Left lobe of liver (tissue), 2 donors: ENCODE results near the gene DNHD1. TPM values are rescaled to one million over a fixed set of nuclear protein-coding genes. Genes with fewer than 3 reads are reported as not detected.

ENCODE experiments used
- ATAC-seq: fragments of 200-7000 bp; cut with Tn5 transposase; one replicate; pipeline ENCODE4 v1.9.1; 2020; ENCODE audit warnings: mild to moderate bottlenecking, moderate library complexity
- DNase-seq: peaks from one replicate; pipeline ENCODE4 v3.0.0-alpha.2; 2020; ENCODE audit warnings: low spot score
- total RNA-seq: library from RNA; stranded (reverse); gene quantifications from one replicate; pipeline ENCODE4 v1.2.1, GENCODE V29; 2021
- donor health status: DM: no; HTN: no; CAD: no; lungs with moderate emphysema.
- donor health status: DM: no; HTN: yes; CAD: no.

Gene DNHD1
- 10.1 TPM for total RNA-seq

GRCh38 chr11:6497069-6497839, at the start of gene DNHD1:
DNHD1 (plus strand) TSS chr11:6497280; CDS start chr11:6498216, 936 bp downstream.
- no peak for ATAC-seq

GRCh38 chr11:6448574-6448973, 48.5 kb upstream of the DNHD1 start:
- no peak for ATAC-seq
- DNase-seq = no peak

More at GRCh38 chr11:6497069-6497839, at the start of gene DNHD1:
- no peak for DNase-seq

DNA sequence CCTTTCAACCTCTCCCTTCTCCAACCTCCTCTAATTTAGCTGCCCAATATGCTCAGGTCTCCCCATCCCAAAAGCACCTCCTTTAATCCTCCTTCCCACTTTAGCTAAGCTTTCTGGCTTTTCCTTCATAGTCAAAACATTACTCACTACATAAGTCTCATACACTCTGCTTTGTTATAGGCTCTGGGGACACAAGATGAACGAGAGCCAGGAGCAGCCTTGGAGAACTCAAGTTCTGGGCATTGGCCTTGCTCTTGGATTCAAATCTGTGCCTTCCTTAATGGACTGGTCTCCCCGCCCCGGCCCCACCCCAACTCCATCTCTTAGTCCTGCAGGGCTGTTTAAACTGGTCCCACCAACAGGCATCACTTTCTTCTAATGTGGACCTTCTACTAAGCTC, 44.9 kb upstream of the DNHD1 start:
- ATAC-seq = no peak

DNA sequence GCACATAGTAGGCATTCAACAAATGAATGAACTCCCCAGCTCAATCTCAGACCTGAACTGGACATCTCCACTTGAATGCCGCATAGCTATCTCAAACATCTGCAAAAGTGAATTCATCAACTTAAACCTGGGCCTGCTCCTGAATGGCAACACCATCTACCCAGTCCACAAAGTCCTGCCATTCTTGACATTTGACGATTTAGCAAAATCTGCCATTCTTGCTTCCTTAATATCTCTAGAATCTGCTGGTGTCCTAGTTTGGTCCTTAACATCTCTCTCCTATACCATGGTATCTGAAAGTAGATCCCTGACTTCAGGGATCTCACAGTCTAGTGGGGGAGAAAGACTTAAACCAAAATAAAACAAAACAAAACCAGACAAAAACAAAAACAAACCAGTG, 43.9 kb upstream of the DNHD1 start:
- ATAC-seq (no peak), DNase-seq (no peak)

More for the DNA sequence above, 44.9 kb upstream of the DNHD1 start:
- no peak for DNase-seq

DNA sequence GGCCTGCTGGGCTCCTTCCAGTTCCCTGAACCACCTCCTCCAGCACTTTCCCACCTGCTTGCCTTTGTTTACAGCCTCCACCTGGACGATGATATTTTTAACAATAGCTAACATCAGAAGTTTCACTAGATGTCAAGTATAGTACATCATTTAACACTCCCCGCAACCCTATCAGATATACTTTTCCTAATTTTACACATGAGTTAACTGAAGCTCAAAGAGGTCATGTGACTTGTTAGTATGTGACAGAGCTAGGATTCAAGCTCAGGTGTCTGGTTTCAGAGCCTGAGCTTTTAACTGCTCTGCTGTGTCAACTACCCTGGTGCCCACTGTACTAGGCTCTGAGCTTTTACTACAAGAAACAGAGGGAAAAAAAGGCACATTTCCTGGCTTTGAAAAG, 42.0 kb upstream of the DNHD1 start:
- ATAC-seq = no peak

GRCh38 chr11:6456361-6457073, 40.6 kb upstream of the DNHD1 start:
- no peak for ATAC-seq
- no peak for DNase-seq

More for the DNA sequence above, 42.0 kb upstream of the DNHD1 start:
- DNase-seq = no peak

- ATAC-seq (no peak), DNase-seq (no peak)
These were observed 39.3 kb upstream of the DNHD1 start for GRCh38 chr11:6457581-6458320.

- ATAC-seq (no peak), DNase-seq (no peak)
These were observed 38.6 kb upstream of the DNHD1 start for GRCh38 chr11:6458352-6459098.

GRCh38 chr11:6459099-6459450, 38.0 kb upstream of the DNHD1 start:
- no peak for DNase-seq
- ATAC-seq = no peak

- peak; percentile 56 for ATAC-seq
- DNase-seq = peak; percentile 76
These were observed 28.2 kb upstream of the DNHD1 start for GRCh38 chr11:6468712-6469495.

DNA sequence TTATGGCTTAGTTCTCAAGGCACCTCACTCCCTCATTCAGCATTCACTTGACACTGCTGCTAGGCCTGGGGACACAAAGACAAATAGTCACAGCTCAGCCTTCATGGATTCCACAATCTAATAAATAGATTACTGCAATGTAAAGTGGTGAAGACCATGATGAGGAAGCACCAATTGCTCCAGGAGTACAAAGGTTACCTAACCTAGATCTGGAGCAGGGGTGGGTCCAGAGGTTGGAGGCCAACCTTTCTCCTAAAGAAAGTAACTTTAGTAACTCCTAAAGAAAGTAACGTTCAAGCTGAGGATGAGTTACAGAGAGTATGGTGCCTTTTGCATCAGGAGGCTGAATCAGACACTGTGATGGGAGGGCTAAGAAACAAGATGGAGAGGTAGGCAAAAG, 27.5 kb upstream of the DNHD1 start:
- DNase-seq = no peak
- no peak for ATAC-seq

- DNase-seq (no peak), ATAC-seq (no peak)
These were observed 24.1 kb upstream of the DNHD1 start for GRCh38 chr11:6472934-6473333.

- peak; percentile 94 for DNase-seq
- peak; percentile 93 for ATAC-seq
These were observed 23.3 kb upstream of the DNHD1 start, which contains the start of gene TRIM3 for GRCh38 chr11:6473451-6474412. TRIM3 (minus strand) TSS chr11:6473941; CDS start chr11:6465695, 8,246 bp downstream.

DNA sequence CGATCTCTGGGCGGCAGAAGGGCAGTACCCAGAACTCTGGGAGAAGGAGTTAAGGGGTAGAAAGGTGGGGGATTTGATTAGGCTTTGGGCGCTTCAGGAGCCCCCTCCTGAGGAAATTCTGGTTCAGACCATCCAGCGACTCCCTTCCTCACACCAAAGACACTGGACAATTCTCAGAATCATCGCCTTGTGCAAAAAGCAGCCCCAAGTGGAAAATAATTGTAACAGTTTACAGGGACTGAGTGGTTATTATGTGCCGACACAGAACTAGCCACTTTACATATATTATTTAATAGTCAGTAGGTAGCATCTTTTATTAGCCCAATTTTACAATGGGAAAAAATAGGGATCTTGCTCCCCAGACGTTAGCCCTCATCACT, 22.7 kb upstream of the DNHD1 start:
- ATAC-seq (no peak), DNase-seq (no peak)

GRCh38 chr11:6474806-6475500, 22.1 kb upstream of the DNHD1 start:
- DNase-seq (no peak), ATAC-seq (no peak)

GRCh38 chr11:6475936-6476335, 21.1 kb upstream of the DNHD1 start:
- ATAC-seq (no peak), DNase-seq (no peak)

- ATAC-seq = no peak
- DNase-seq = no peak
These were observed 20.5 kb upstream of the DNHD1 start for GRCh38 chr11:6476571-6476970.

GRCh38 chr11:6480299-6480914, 16.7 kb upstream of the DNHD1 start:
- no peak for DNase-seq
- ATAC-seq = no peak
